K562 (cell line): ENCODE data around the gene ANP32B. TPM values are rescaled to one million over a fixed set of nuclear protein-coding genes. Genes with fewer than 3 reads are reported as not detected.

Source experiments
- ATAC-seq: fragments of 200-7000 bp; cut with Tn5 transposase; 3 replicates; pipeline ENCODE4 v1.9.1; 2020; ENCODE audit warnings: moderate library complexity
- BruUV-seq: library from RNA; stranded (reverse); fragments of 400-500 nt; replicated peaks from 2 replicates; lab custom pipeline; 2021; lab: Mats Ljungman, UMichigan
- CTCF ChIA-PET: fragments of 300-600 bp; formaldehyde crosslinking; extraction: SDS; loops from one replicate; lab custom pipeline; 2021; ENCODE audit warnings: low intra/inter-chr PET ratio; lab: Yijun Ruan, JAX
- POLR2A ChIA-PET: fragments of 300-600, 350-650 bp; sonication (Branson Sonifier 250); formaldehyde crosslinking; extraction: SDS; loops from one replicate; lab custom pipeline; 2021; ENCODE audit warnings: antibody characterized with exemption, inconsistent platforms; lab: Yijun Ruan, JAX
- DNase-seq, 4 experiments: peaks; one replicate each; pipeline versions ENCODE4 v3.0.0 to v3.0.0-alpha.2; 2011 to 2018; ENCODE audit warnings: low spot score in 3 of 4, mixed read lengths in 3 of 4; ENCODE audit errors: extremely low read depth in 1 of 4
- FAIRE-seq: peaks from 2 replicates; lab custom pipeline; 2011; peaks lifted over from hg19 to GRCh38; lab: Jason Lieb, UNC
- H2AFZ ChIP-seq: 2 replicates; pipeline ENCODE4 v1.6.0; 2011; ENCODE audit warnings: low read depth, low read length, control low read depth, inconsistent platforms
- H3K27ac ChIP-seq: fragments of 200-600 bp; 3 replicates; pipeline ENCODE4 v1.8.0; 2011; ENCODE audit warnings: low read depth, mild to moderate bottlenecking, control low read depth, inconsistent platforms, low read length, moderate library complexity, mixed read lengths; ENCODE audit errors: extremely low read depth
- H3K27me3 ChIP-seq, 2 experiments: fragments of 300-600 bp in 1 of 2; 2 replicates in 1 of 2; 3 replicates in 1 of 2; pipeline versions ENCODE4 v1.6.0 to v1.8.0; 2011; ENCODE audit warnings: inconsistent platforms in 2 of 2, low read length in 2 of 2, mild to moderate bottlenecking in 1 of 2, mixed read lengths in 1 of 2, moderate library complexity in 1 of 2; ENCODE audit not compliant: control insufficient read depth in 2 of 2, insufficient read depth in 2 of 2
- H3K36me3 ChIP-seq: fragments of 300-600 bp; 3 replicates; pipeline ENCODE4 v1.8.0; 2011; ENCODE audit warnings: mild to moderate bottlenecking, low read length, inconsistent platforms; ENCODE audit not compliant: control insufficient read depth, insufficient read depth
- H3K4me1 ChIP-seq, 2 experiments: fragments of 200-600 bp in 1 of 2; replicated peaks in 1 of 2; 2 replicates in 1 of 2; 3 replicates in 1 of 2; pipeline versions ENCODE4 v1.5.1 to v1.8.0; 2011; ENCODE audit warnings: inconsistent platforms in 2 of 2, low read length in 2 of 2, mild to moderate bottlenecking in 1 of 2, mixed read lengths in 1 of 2, moderate library complexity in 1 of 2; ENCODE audit not compliant: control insufficient read depth in 2 of 2, insufficient read depth in 2 of 2
- H3K4me2 ChIP-seq: 2 replicates; pipeline ENCODE4 v1.6.1; 2011; ENCODE audit warnings: low read length, control low read depth, inconsistent platforms, mixed read lengths; ENCODE audit not compliant: insufficient read depth
- H3K4me3 ChIP-seq: fragments of 200-600 bp; sonication (generic), shearing (Covaris generic); 2 replicates; pipeline ENCODE4 v1.5.1; 2016; ENCODE audit warnings: control low read depth, inconsistent platforms
- H3K79me2 ChIP-seq: fragments of 200-600 bp; 3 replicates; pipeline ENCODE4 v1.8.0; 2011; ENCODE audit warnings: low read length, inconsistent platforms; ENCODE audit not compliant: control insufficient read depth, insufficient read depth
- H3K9ac ChIP-seq, 2 experiments: 2 replicates each; pipeline versions ENCODE4 v1.6.0 to v1.6.1; 2011; ENCODE audit warnings: low read depth in 2 of 2, low read length in 2 of 2, control low read depth in 1 of 2, inconsistent platforms in 1 of 2, mild to moderate bottlenecking in 1 of 2, mixed read lengths in 1 of 2; ENCODE audit not compliant: insufficient read depth in 1 of 2
- H3K9me1 ChIP-seq: one replicate; pipeline ENCODE4 v1.6.0; 2011; ENCODE audit warnings: inconsistent platforms, mild to moderate bottlenecking, low read length, moderate library complexity; ENCODE audit not compliant: control insufficient read depth, insufficient read depth
- H3K9me3 ChIP-seq: replicated peaks from 2 replicates; pipeline ENCODE4 v1.5.1; 2011; ENCODE audit warnings: low read depth, low read length, inconsistent platforms; ENCODE audit not compliant: control insufficient read depth, insufficient read depth
- H4K20me1 ChIP-seq: replicated peaks from 2 replicates; pipeline ENCODE4 v1.6.1; 2011; ENCODE audit warnings: low read length, inconsistent platforms, mixed read lengths; ENCODE audit not compliant: control insufficient read depth, insufficient read depth
- BRCA1 ChIP-seq, 2 experiments: fragments of 450-650 bp in 1 of 2; sonication (generic) in 1 of 2; formaldehyde crosslinking in 1 of 2; IDR thresholded peaks; 2 replicates each; pipeline versions ENCODE4 v1.5.0 to v1.6.1; 2017 to 2020; ENCODE audit warnings: mild to moderate bottlenecking in 1 of 2, missing genetic modification reagents in 1 of 2
- ILK ChIP-seq: fragments of 450-650 bp; IDR thresholded peaks from 2 replicates; pipeline ENCODE4 v1.6.1; 2016; ENCODE audit warnings: missing genetic modification characterization, low read depth, mild to moderate bottlenecking, missing compliant biosample characterization, moderate library complexity, borderline replicate concordance
- MBD1 ChIP-seq: fragments of 250-450 bp; sonication (Bioruptor Pico); IDR thresholded peaks from 2 replicates; pipeline ENCODE4 v1.8.0; 2022; ENCODE audit warnings: inconsistent platforms
- SMARCA4 ChIP-seq: fragments of 450-650 bp; IDR thresholded peaks from 2 replicates; pipeline ENCODE4 v1.6.1; 2016
- ZNF695 ChIP-seq: fragments of 450-650 bp; formaldehyde crosslinking; IDR thresholded peaks from 2 replicates; pipeline ENCODE4 v1.4.0; 2020; ENCODE audit warnings: mild to moderate bottlenecking, moderate library complexity
- WGBS: fragments of 100-300 bp; shearing (Covaris generic); methylation state at CpG from one replicate; pipeline ENCODE4 v1.1.6; 2016; ENCODE audit warnings: low coverage, mixed read lengths; ENCODE audit not compliant: insufficient coverage; ENCODE audit errors: missing lambda C conversion rate; 5-methylcytosine and 5-hydroxymethylcytosine counted together
- in situ Hi-C: fragments of 300-500 bp; cut with MboI; formaldehyde crosslinking; loops from 4 replicates; pipeline ENCODE4 v1.15.0; 2018; ENCODE audit warnings: inconsistent platforms, mixed read lengths
- intact Hi-C: fragments of 100-400 bp; cut with micrococcal nuclease; formaldehyde crosslinking; loops from 2 replicates; pipeline ENCODE4 v1.14.2; 2022
- polyA plus RNA-seq, 8 experiments: library from polyadenylated mRNA; depleted of rRNA in 4 of 8; stranded (reverse) in 5 of 8; unstranded in 3 of 8; fragments of >200 nt; fragmentation: Nextera tagmentation in 2 of 8; fragmentation: Illumina TruSeq in 1 of 8; extraction: Ambion mirVana in 2 of 8; extraction: Trizol in 1 of 8; gene quantifications; 2 replicates each; pipeline versions ENCODE4 v1.2.1 to v1.2.3, GENCODE V29; 2011 to 2014; ENCODE audit warnings: inconsistent platforms in 1 of 8, missing spikeins in 1 of 8
- total RNA-seq, 7 experiments: library from RNA; depleted of rRNA in 6 of 7; stranded (reverse); fragments of >200 nt in 6 of 7; fragmentation: Illumina TruSeq in 2 of 7; extraction: Trizol in 2 of 7; gene quantifications; 2 replicates each; pipeline versions ENCODE4 v1.2.1 to v1.2.3, GENCODE V29; 2011 to 2021; ENCODE audit warnings: low replicate concordance in 1 of 7

The ANP32B gene
- total and polyA plus RNA-seq, 9 of the 15 experiments (the other 6 are each of a cell fraction or from before 2014, with no cell fraction given) = 68.9 to 815 (median 141) TPM

DNA sequence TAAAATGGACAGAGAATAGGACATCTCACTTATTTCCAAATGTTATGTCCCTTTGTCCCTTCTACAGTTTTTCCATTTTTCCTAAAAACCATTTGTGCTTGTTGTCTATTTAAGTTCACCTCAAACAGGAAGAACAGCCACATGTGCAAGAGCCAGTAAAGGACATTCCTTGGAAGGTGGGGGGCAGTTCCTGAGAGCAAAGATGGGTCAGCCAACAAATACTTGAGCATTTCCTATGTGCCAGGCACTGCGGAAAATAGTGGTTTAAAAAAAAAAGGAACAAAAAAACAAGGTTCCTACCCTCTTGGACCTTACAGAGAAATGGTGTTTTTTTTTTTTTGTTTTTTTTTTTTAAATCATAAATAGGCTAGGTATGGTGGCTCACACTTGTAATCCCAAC, 26.8 kb downstream of the ANP32B start:
- H3K27me3 ChIP-seq = no peaks in the 10 kb centered on the region
- no peaks in the 10 kb centered on the region for H3K4me1 ChIP-seq
- H4K20me1 ChIP-seq = peaks cover 3% of the 10 kb centered on the region; the same call in 1 of the 2 replicates
- no peak overlapping the region for H3K4me2 ChIP-seq
- DNase-seq = no peak
- H3K9me3 ChIP-seq = no peaks in the 10 kb centered on the region
- no peaks in the 10 kb centered on the region for H3K9me1 ChIP-seq
- TF ChIP-seq ILK = no peak
- TF ChIP-seq MBD1 (CRISPR knock-in tag) = no peak
- TF ChIP-seq SMARCA4 = no peak
- no peak for TF ChIP-seq ZNF695 (CRISPR knock-in tag)
- TF ChIP-seq BRCA1 (IDR thresholded peaks at IDR 0.05) = no peak
- TF ChIP-seq BRCA1 (CRISPR knock-in tag; IDR thresholded peaks at IDR 0.05) = no peak
- in situ Hi-C loops (no loop called here), intact Hi-C loops (no loop called here)
- no peak overlapping the region for H2AFZ ChIP-seq
- ATAC-seq = no peak
- no TSS peak for BruUV-seq
- 100% methylated on average over 1 of the region's 1 CpG for WGBS
- H3K79me2 ChIP-seq = peaks cover 73% of the 10 kb centered on the region
- FAIRE-seq = no peak
- no peak overlapping the region for H3K9ac ChIP-seq
- CTCF ChIA-PET = no interaction called here
- H3K4me3 ChIP-seq = no peak overlapping the region
- POLR2A ChIA-PET = interaction anchor here (1.0 to 1.4 kb wide), 2 partner anchors 11 to 89 kb away, joined by 3 to 10 read pairs; no protein-coding TSS in a partner anchor
- peaks cover 100% of the 10 kb centered on the region for H3K36me3 ChIP-seq
- no peak overlapping the region for H3K27ac ChIP-seq
